ENCODE measurements around the gene MMD.
"Not testable (repeated sequence)": the region's sequence is repeated elsewhere in the genome, so short reads cannot be mapped to it uniquely, and the experiment has no call there.

Gene MMD

GRCh38 chr17:55421179-55421934 is at the start of gene MMD:
MMD (minus strand) TSS chr17:55421835; CDS start chr17:55421695, 140 bp downstream.
- DNase-seq, result no peak

- no peak for DNase-seq
These were observed 45.0 kb upstream of the MMD start for GRCh38 chr17:55466671-55467070.

GRCh38 chr17:55465771-55466170 is 44.1 kb upstream of the MMD start:
- not testable (repeated sequence) for DNase-seq

GRCh38 chr17:55463600-55463999 is 42.0 kb upstream of the MMD start:
- DNase-seq, result peak; percentile 34

- no peak for DNase-seq
These were observed 41.1 kb upstream of the MMD start for GRCh38 chr17:55462711-55463110.

- no peak for DNase-seq
These were observed 40.6 kb upstream of the MMD start for GRCh38 chr17:55462234-55462633.

GRCh38 chr17:55458978-55459377 is 37.3 kb upstream of the MMD start:
- no peak for DNase-seq

GRCh38 chr17:55458287-55458900 is 36.8 kb upstream of the MMD start:
- no peak for DNase-seq

- no peak for DNase-seq
These were observed 34.9 kb upstream of the MMD start for GRCh38 chr17:55456307-55457240.

GRCh38 chr17:55454906-55455474 is 33.4 kb upstream of the MMD start:
- DNase-seq, result no peak

GRCh38 chr17:55453839-55454557 is 32.4 kb upstream of the MMD start:
- DNase-seq, result peak; percentile 27

- no peak for DNase-seq
These were observed 30.6 kb upstream of the MMD start for GRCh38 chr17:55452139-55452790.

GRCh38 chr17:55451758-55452138 is 30.1 kb upstream of the MMD start:
- no peak for DNase-seq

GRCh38 chr17:55451203-55451641 is 29.6 kb upstream of the MMD start:
- DNase-seq, result no peak

- DNase-seq, result no peak
These were observed 28.7 kb upstream of the MMD start for GRCh38 chr17:55450232-55450825.

- no peak for DNase-seq
These were observed 27.0 kb upstream of the MMD start for GRCh38 chr17:55448681-55449080.

- no peak for DNase-seq
These were observed 25.1 kb upstream of the MMD start for GRCh38 chr17:55446581-55447205.

- DNase-seq, result not testable (repeated sequence)
These were observed 24.4 kb upstream of the MMD start for GRCh38 chr17:55446004-55446403.

- DNase-seq, result peak; percentile 78
These were observed 23.1 kb upstream of the MMD start for GRCh38 chr17:55444471-55445441.

GRCh38 chr17:55443904-55444303 is 22.3 kb upstream of the MMD start:
- no peak for DNase-seq

Measured in MV-4-11 (cell line).